ENCODE data around the gene UVRAG.

UVRAG gene

GRCh38 chr11:75810637-75811390, 4.2 kb upstream of the UVRAG start:
- DNase-seq: no peak
- no peaks in the 10 kb centered on the region for H3K4me1 ChIP-seq

GRCh38 chr11:75811485-75811884, 3.5 kb upstream of the UVRAG start:
- H3K4me3 ChIP-seq (ENCODE audit: low read depth, low read length): no peak overlapping the region
- no peaks in the 10 kb centered on the region for H3K9me3 ChIP-seq
- no peaks in the 10 kb centered on the region for H3K36me3 ChIP-seq
- no peaks in the 10 kb centered on the region for H3K27me3 ChIP-seq
- no peak for TF ChIP-seq CTCF (IDR thresholded peaks at IDR 0.05; ENCODE audit: low read depth, low read length)
- no peaks in the 10 kb centered on the region for H3K4me1 ChIP-seq
- no peak for DNase-seq

More at GRCh38 chr11:75810637-75811390, 4.2 kb upstream of the UVRAG start:
- no peaks in the 10 kb centered on the region for H3K9me3 ChIP-seq
- TF ChIP-seq CTCF (IDR thresholded peaks at IDR 0.05; ENCODE audit: low read depth, low read length): no peak
- no peak overlapping the region for H3K4me3 ChIP-seq (ENCODE audit: low read depth, low read length)
- H3K27me3 ChIP-seq: no peaks in the 10 kb centered on the region
- H3K36me3 ChIP-seq: no peaks in the 10 kb centered on the region

GRCh38 chr11:75812542-75813040, 2.4 kb upstream of the UVRAG start:
- no peak for DNase-seq
- H3K9me3 ChIP-seq: no peaks in the 10 kb centered on the region
- TF ChIP-seq CTCF (IDR thresholded peaks at IDR 0.05; ENCODE audit: low read depth, low read length): no peak
- H3K4me3 ChIP-seq (ENCODE audit: low read depth, low read length): no peak overlapping the region
- H3K27me3 ChIP-seq: no peaks in the 10 kb centered on the region
- H3K36me3 ChIP-seq: no peaks in the 10 kb centered on the region
- no peaks in the 10 kb centered on the region for H3K4me1 ChIP-seq

- H3K4me3 ChIP-seq (ENCODE audit: low read depth, low read length): no peak overlapping the region
- no peaks in the 10 kb centered on the region for H3K4me1 ChIP-seq
- no peaks in the 10 kb centered on the region for H3K27me3 ChIP-seq
- no peak for TF ChIP-seq CTCF (IDR thresholded peaks at IDR 0.05; ENCODE audit: low read depth, low read length)
- no peak for DNase-seq
- no peaks in the 10 kb centered on the region for H3K36me3 ChIP-seq
- H3K9me3 ChIP-seq: no peaks in the 10 kb centered on the region
Observed at GRCh38 chr11:75813124-75813523, 1.9 kb upstream of the UVRAG start.

GRCh38 chr11:75813622-75814039, 1.4 kb upstream of the UVRAG start:
- no peak overlapping the region for H3K4me3 ChIP-seq (ENCODE audit: low read depth, low read length)
- H3K36me3 ChIP-seq: no peaks in the 10 kb centered on the region
- H3K27me3 ChIP-seq: no peaks in the 10 kb centered on the region
- TF ChIP-seq CTCF (IDR thresholded peaks at IDR 0.05; ENCODE audit: low read depth, low read length): no peak
- no peaks in the 10 kb centered on the region for H3K4me1 ChIP-seq
- DNase-seq: no peak
- H3K9me3 ChIP-seq: no peaks in the 10 kb centered on the region

- H3K27me3 ChIP-seq: no peaks in the 10 kb centered on the region
- no peaks in the 10 kb centered on the region for H3K4me1 ChIP-seq
- DNase-seq: no peak
- peak overlapping the region; percentile 95 for H3K4me3 ChIP-seq (ENCODE audit: low read depth, low read length)
- no peaks in the 10 kb centered on the region for H3K36me3 ChIP-seq
- TF ChIP-seq CTCF (IDR thresholded peaks at IDR 0.05; ENCODE audit: low read depth, low read length): no peak
- no peaks in the 10 kb centered on the region for H3K9me3 ChIP-seq
Observed at GRCh38 chr11:75814363-75814676, 690 bp upstream of the UVRAG start.
